NT2/D1 (cell line): Measurements from ENCODE around the gene YJEFN3.

Experiments used
- DNase-seq: peaks from one replicate; pipeline ENCODE4 v3.0.0-alpha.2; 2011; ENCODE audit warnings: low read depth, low spot score
- H3K27me3 ChIP-seq: 2 replicates; pipeline ENCODE4 v1.6.0; 2011; ENCODE audit warnings: mild to moderate bottlenecking; ENCODE audit not compliant: insufficient read length, insufficient read depth
- H3K36me3 ChIP-seq: 2 replicates; pipeline ENCODE4 v1.6.1; 2011; ENCODE audit warnings: mild to moderate bottlenecking, low read length, mixed read lengths; ENCODE audit not compliant: insufficient read depth, insufficient read length
- H3K4me1 ChIP-seq: 2 replicates; pipeline ENCODE4 v1.5.1; 2011; ENCODE audit not compliant: insufficient read depth, insufficient read length
- H3K4me3 ChIP-seq: 2 replicates; pipeline ENCODE4 v1.5.1; 2011; ENCODE audit warnings: low read depth; ENCODE audit not compliant: insufficient read length
- H3K9ac ChIP-seq: 2 replicates; pipeline ENCODE4 v1.6.0; 2011; ENCODE audit warnings: low read depth; ENCODE audit not compliant: insufficient read length
- H3K9me3 ChIP-seq: 2 replicates; pipeline ENCODE4 v1.5.1; 2011; ENCODE audit warnings: mild to moderate bottlenecking, low read length; ENCODE audit not compliant: insufficient read depth
- SUZ12 ChIP-seq: IDR thresholded peaks from 2 replicates; pipeline ENCODE4 v1.6.1; 2011; ENCODE audit not compliant: insufficient read length, insufficient read depth; ENCODE audit errors: extremely low read depth
- YY1 ChIP-seq: IDR thresholded peaks from 2 replicates; pipeline ENCODE4 v1.6.1; 2011; ENCODE audit not compliant: insufficient read length, insufficient read depth
- ZNF274 ChIP-seq: IDR thresholded peaks from 2 replicates; pipeline ENCODE4 v1.6.1; 2011; ENCODE audit warnings: mild to moderate bottlenecking, low read depth, low read length

Gene YJEFN3

DNA sequence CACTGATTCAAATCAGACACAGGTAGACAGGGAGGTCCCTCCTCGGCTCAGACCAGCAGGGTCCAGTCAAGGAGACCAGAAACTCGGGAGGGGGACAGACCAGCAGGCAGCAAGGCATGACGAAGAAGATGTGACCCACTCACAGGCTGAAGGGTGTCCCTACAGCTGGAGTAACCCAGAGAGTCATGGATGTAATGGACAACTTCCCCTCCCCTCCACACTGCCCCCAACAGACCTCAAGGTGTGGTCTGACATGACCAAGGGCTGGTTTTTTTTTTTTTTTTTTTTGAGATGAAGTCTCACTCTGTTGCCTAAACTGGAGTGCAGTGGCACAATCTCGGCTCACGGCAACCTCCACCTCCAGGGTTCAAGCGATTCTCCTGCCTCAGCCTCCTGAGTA lies 55.6 kb downstream of the YJEFN3 start:
- no peak overlapping the region for H3K9ac ChIP-seq
- H3K4me1 ChIP-seq, result peaks cover 8% of the 10 kb centered on the region
- no peak for DNase-seq
- no peaks in the 10 kb centered on the region for H3K9me3 ChIP-seq
- TF ChIP-seq SUZ12 (no peak), ZNF274 (no peak), YY1 (no peak)
- H3K4me3 ChIP-seq, result no peak overlapping the region
- no peaks in the 10 kb centered on the region for H3K27me3 ChIP-seq
- H3K36me3 ChIP-seq, result peaks cover 36% of the 10 kb centered on the region
